ENCODE measurements around the gene ZNF319. TPM values are rescaled to one million over a fixed set of nuclear protein-coding genes. Genes with fewer than 3 reads are reported as not detected.

ZNF319 gene
- total RNA-seq, 4 donors from 2014 or later, result 8.1 to 12.1 (median 8.6) TPM

DNA sequence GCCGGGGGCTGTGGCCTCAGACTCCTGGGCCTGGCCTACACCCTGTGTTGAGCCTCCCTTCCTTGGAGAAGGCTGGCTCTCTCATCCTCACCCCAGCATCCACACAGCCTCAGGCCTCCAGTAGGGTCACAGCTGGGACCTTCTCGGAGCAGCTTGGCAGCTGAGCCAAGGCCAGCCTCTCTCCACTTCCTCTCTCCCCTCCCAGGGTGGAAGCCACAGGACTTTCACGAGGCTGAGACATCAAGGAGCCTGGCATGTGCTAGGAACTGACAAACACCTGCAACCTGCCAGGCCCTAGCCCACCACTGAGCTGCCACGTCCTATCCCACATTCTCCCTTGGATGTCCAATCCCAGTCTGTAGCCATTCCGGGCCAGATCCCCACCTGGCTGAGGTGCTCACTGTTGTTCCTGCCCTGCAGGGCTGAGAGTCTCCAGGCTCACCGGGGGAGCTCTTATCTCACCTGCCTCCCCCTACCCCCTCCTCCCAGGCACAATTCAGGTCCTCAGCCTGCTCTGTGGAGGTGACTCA, 28.1 kb upstream of the ZNF319 start:
- intact Hi-C loops (cut with DNase I; ENCODE audit: low total_unique reads), result loop anchor here (10.0 kb wide), 1 partner anchor 96 kb away; the partner anchor contains the start of gene CFAP20
- 76 to 77% methylated on average over 6 of the region's 6 CpGs for WGBS, 2 donors
- no peak overlapping the region for H3K4me3 ChIP-seq (ENCODE audit: low read depth, poor library complexity, severe bottlenecking)
- no peak for TF ChIP-seq POLR2A (IDR thresholded peaks at IDR 0.05)
- TF ChIP-seq, protein P1, sequence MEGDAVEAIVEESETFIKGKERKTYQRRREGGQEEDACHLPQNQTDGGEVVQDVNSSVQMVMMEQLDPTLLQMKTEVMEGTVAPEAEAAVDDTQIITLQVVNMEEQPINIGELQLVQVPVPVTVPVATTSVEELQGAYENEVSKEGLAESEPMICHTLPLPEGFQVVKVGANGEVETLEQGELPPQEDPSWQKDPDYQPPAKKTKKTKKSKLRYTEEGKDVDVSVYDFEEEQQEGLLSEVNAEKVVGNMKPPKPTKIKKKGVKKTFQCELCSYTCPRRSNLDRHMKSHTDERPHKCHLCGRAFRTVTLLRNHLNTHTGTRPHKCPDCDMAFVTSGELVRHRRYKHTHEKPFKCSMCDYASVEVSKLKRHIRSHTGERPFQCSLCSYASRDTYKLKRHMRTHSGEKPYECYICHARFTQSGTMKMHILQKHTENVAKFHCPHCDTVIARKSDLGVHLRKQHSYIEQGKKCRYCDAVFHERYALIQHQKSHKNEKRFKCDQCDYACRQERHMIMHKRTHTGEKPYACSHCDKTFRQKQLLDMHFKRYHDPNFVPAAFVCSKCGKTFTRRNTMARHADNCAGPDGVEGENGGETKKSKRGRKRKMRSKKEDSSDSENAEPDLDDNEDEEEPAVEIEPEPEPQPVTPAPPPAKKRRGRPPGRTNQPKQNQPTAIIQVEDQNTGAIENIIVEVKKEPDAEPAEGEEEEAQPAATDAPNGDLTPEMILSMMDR (IDR thresholded peaks at IDR 0.05), result no peak
- DNase-seq (ENCODE audit: low spot score in 2 of 2), result no peak

DNA sequence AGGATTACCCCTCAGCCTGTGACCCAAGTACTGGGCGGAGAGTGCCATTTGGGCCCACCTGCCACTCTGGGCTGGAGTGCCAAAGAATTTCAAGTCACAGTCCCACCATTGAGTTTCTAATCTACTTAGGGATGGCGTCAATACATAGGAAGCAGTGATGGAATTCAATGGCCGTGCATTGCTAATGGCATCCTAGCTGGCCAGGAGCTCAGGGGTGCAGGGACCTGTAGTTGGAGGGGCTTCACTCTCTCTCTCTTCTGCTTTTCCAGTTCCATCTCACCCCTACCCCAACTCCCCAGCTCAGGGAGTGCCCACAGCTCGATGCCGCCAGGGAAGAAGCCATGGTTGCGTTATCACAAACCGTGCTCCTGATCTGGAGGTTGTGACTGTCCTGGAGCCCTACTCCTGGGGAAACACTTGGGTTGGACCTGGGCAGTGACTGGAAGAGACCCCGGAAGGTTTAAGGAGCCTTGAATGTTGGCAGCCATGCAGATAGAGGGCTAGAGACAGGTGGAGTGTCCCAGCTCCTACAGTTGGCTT, 27.5 kb upstream of the ZNF319 start:
- 92 to 93% methylated on average over 7 to 8 of the region's 8 CpGs for WGBS, 2 donors
- no peak overlapping the region for H3K4me3 ChIP-seq (ENCODE audit: low read depth, poor library complexity, severe bottlenecking)
- intact Hi-C loops (cut with DNase I; ENCODE audit: low total_unique reads), result loop anchor here (10.0 kb wide), 1 partner anchor 97 kb away; the partner anchor contains the start of gene CFAP20

DNA sequence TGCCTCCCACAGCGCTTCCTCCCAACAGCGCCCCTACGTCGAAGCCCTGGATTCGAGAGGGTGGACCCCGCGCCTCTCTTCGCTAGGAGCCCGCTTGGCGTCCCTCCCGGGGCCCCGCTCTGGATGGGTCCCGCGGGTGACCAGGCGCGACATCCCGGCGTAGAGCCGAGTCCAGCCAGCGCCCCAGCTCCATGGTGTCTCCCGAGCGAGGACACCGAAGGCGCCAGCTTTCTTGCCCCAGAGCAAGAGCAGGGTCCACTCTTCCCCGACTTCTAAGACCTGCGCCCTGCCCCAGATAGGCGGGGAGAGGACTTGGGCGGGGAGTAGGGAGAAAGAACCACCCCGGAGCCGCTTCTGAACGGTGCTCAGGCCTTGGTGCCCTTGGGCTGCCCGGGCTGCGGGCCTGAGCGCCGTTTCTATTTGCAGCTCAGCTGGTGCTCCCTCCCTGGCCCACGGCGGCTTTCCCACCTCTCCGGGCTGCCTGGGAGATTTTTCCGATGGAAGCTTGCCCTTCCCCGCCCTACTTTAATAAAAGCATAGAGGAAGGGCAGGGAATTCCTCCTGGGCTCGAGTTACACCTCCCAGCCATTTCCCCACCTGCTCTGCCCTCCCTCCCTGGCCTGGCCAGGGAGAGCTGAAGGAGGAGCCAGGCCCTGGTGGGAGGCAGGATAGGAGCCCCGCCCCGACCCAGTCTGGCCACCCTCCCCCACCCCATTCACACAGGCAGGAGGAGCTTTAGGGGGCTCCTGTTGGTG, 26.9 kb upstream of the ZNF319 start:
- peak overlapping the region; percentile 43 for H3K4me3 ChIP-seq (ENCODE audit: low read depth, poor library complexity, severe bottlenecking)
- WGBS, 2 donors, result 10 to 12% methylated on average over 19 of the region's 43 CpGs
- intact Hi-C loops (cut with DNase I; ENCODE audit: low total_unique reads), result loop anchor here (10.0 kb wide), 1 partner anchor 97 kb away; the partner anchor contains the start of gene CFAP20
- TF ChIP-seq, protein P1 (IDR thresholded peaks at IDR 0.05), result no peak
- TF ChIP-seq POLR2A (IDR thresholded peaks at IDR 0.05), result no peak
- no peak for DNase-seq (ENCODE audit: low spot score in 2 of 2)

More for the DNA sequence above, 27.5 kb upstream of the ZNF319 start:
- TF ChIP-seq, protein P1 (IDR thresholded peaks at IDR 0.05), result no peak
- no peak for TF ChIP-seq POLR2A (IDR thresholded peaks at IDR 0.05)
- DNase-seq (ENCODE audit: low spot score in 2 of 2), result no peak

DNA sequence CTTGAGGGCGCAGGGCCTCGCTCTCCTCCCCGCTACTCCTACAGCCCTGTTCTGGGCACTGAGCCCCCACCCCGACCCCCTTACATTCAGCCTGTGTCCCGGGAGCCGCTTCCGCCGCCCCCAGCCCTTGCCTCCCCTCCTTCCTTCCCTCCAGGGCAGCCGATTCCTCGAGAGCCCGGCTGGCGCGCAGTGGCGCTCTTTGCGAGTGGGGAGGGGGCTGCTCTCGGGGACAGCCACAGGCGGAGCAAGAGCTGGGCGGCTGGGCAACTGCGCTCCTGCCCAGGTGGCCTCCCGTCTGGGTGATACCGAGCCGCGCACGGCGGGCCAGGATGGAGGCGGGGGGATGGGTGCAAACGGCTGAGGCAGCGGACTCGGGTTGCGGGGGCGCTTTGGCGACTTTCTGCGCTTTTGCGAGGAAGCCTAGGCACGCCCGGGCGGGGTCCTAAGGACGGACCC, 26.3 kb upstream of the ZNF319 start:
- TF ChIP-seq POLR2A (IDR thresholded peaks at IDR 0.05), result no peak
- TF ChIP-seq, protein P1 (IDR thresholded peaks at IDR 0.05), result no peak
- 2% methylated on average over 25 to 33 of the region's 38 CpGs for WGBS, 2 donors
- H3K4me3 ChIP-seq (ENCODE audit: low read depth, poor library complexity, severe bottlenecking), result peak overlapping the region; percentile 43
- DNase-seq (ENCODE audit: low spot score in 2 of 2), result no peak
- intact Hi-C loops (cut with DNase I; ENCODE audit: low total_unique reads), result loop anchor here (10.0 kb wide), 1 partner anchor 98 kb away; the partner anchor contains the start of gene CFAP20

DNA sequence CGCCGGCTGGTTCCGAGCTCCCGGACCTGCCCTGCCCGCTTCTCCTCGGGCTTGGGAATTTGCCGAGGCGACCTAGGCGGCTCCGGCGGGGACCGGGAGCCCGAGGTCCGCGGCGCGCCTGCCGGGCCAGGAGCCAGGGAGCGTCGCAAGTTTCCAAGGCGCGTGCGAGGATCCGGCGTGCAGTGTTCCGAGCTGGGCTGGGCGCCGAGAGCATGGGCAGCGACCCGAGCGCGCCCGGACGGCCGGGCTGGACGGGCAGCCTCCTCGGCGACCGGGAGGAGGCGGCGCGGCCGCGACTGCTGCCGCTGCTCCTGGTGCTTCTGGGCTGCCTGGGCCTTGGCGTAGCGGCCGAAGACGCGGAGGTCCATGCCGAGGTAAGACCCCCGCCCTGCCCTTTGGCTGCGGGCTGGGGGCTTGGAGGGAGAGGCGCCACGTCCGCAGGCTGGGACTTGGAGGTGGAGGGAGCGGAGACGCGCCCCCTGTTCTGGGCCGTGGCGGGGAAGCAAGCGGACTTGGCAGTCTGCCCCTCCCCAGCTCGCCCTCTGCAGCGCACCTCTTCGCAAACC, 25.8 kb upstream of the ZNF319 start:
- TF ChIP-seq, protein P1 (IDR thresholded peaks at IDR 0.05), result no peak
- no peak for TF ChIP-seq POLR2A (IDR thresholded peaks at IDR 0.05)
- peak overlapping the region; percentile 43 for H3K4me3 ChIP-seq (ENCODE audit: low read depth, poor library complexity, severe bottlenecking)
- intact Hi-C loops (cut with DNase I; ENCODE audit: low total_unique reads), result loop anchor here (10.0 kb wide), 1 partner anchor 99 kb away; the partner anchor contains the start of gene CFAP20
- no peak for DNase-seq (ENCODE audit: low spot score in 2 of 2)
- 0% methylated on average over 4 to 9 of the region's 65 CpGs for WGBS, 2 donors
